ENCODE results near the gene PARG.

PARG gene

DNA sequence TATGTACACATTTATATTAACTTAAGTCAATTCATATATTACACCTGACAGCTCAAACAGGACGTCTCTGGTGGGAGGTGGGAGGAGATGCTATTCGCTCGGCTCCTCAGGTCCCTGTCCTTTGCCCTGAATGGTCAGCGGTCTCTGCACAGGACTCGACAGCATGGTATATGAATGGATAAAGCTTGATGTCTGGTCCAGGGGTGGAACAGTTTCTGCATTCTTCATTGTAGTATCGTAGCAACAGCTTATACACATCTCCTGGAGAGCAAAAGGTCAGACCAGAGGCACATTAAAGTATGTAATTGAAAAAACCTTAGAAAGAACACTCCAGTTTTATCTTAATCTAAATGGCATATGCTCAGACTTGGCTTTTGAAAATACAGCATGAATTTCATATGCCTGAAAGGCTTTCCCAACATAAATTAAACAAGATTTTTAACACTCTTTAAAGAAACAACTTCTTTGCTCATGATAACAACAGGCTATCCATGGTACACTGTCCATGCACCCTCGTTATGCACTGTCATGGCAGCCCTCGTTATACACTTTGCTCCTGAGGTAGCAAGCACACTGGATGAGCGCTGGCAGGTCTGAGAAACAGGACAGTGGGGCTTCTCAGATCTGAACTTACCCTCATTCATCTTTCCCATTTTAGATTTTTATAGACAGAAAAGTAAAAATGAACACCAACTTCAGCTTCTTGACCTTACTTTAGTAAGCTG, 122.4 kb downstream of the PARG start:
- TF ChIP-seq, protein P1, sequence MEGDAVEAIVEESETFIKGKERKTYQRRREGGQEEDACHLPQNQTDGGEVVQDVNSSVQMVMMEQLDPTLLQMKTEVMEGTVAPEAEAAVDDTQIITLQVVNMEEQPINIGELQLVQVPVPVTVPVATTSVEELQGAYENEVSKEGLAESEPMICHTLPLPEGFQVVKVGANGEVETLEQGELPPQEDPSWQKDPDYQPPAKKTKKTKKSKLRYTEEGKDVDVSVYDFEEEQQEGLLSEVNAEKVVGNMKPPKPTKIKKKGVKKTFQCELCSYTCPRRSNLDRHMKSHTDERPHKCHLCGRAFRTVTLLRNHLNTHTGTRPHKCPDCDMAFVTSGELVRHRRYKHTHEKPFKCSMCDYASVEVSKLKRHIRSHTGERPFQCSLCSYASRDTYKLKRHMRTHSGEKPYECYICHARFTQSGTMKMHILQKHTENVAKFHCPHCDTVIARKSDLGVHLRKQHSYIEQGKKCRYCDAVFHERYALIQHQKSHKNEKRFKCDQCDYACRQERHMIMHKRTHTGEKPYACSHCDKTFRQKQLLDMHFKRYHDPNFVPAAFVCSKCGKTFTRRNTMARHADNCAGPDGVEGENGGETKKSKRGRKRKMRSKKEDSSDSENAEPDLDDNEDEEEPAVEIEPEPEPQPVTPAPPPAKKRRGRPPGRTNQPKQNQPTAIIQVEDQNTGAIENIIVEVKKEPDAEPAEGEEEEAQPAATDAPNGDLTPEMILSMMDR (IDR thresholded peaks at IDR 0.05) = no peak

DNA sequence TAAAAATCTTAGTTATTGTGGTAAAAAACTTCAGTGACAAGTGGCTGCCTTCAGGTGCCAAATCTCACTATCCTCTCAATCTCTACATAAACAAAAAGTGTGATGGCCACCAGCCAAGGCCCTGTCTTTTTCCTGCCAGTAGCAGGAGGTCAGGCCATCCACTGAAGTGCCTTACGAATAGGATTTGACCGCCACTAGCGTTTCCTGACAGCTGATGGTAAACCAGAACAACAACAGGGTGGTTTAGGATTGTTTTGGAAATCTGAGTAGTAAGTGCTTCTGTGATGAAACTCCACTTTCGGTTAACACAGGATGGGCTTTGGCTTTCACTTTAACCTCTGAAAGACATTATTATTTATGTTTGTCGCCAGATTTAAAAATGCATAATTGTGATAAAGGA, 124.0 kb downstream of the PARG start:
- TF ChIP-seq, protein P1 (IDR thresholded peaks at IDR 0.05) = no peak

DNA sequence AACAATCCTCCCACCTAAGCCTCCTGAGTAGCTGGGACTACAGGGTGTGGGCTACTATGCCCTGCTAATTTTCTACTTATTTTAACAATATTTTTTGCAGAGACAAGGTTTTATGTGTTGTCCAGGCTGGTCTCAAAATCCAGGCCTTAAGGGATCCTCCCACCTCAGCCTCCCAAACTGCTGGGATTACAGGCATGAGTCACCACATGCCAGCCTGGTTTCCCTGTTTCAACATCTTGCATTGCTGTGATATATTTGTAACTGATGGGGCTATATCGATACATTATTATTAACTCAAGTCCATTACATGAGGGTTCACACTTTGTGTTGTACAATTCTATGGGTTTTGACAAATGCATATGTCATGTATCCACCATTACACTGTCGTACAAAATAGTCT, 137.8 kb downstream of the PARG start:
- TF ChIP-seq, protein P1 (IDR thresholded peaks at IDR 0.05) = no peak

GRCh38 chr10:49798275-49798674, 143.6 kb downstream of the PARG start:
- TF ChIP-seq, protein P1 (IDR thresholded peaks at IDR 0.05) = no peak

GRCh38 chr10:49791100-49791499, 150.7 kb downstream of the PARG start:
- TF ChIP-seq, protein P1 (IDR thresholded peaks at IDR 0.05) = no peak

GRCh38 chr10:49784681-49785080, 157.1 kb downstream of the PARG start:
- TF ChIP-seq, protein P1 (IDR thresholded peaks at IDR 0.05) = no peak

- TF ChIP-seq, protein P1 (IDR thresholded peaks at IDR 0.05) = no peak
Measured at GRCh38 chr10:49783645-49784044, 158.2 kb downstream of the PARG start.

DNA sequence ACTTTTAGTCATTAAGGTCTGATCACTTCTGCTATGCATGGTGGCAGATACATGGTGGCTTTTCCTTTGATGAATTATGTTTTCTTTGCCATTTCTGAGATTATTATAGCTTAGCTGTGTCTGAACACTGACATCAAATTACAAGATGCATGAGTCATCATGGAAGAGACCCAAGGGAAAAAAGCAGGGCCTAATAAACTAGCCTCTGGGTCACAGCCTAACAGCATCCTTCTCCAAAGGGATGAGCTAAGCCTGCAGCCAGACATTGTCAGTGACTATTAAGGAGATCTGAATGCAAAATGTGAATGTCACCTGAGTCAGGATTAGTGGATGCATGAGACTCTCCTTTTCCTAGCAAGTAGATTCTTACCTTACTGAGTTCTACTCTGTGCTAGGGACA, 160.6 kb downstream of the PARG start:
- TF ChIP-seq, protein P1 (IDR thresholded peaks at IDR 0.05) = no peak

Data from LNCAP (cell line).